HPDE6-E6E7 (cell line): Measurements from ENCODE around the gene NEBL.
"Not testable (repeated sequence)": the region's sequence is repeated elsewhere in the genome, so short reads cannot be mapped to it uniquely, and the experiment has no call there.

Experiments
- DNase-seq: peaks from one replicate; pipeline ENCODE4 v3.0.0; 2011; ENCODE audit warnings: missing footprints; ENCODE audit errors: extremely low spot score

The NEBL gene

GRCh38 chr10:20897146-20897825 lies at the start of gene NEBL:
NEBL (minus strand) TSS chr10:20897311; CDS start chr10:20897205, 106 bp downstream.
- DNase-seq, result no peak

DNA sequence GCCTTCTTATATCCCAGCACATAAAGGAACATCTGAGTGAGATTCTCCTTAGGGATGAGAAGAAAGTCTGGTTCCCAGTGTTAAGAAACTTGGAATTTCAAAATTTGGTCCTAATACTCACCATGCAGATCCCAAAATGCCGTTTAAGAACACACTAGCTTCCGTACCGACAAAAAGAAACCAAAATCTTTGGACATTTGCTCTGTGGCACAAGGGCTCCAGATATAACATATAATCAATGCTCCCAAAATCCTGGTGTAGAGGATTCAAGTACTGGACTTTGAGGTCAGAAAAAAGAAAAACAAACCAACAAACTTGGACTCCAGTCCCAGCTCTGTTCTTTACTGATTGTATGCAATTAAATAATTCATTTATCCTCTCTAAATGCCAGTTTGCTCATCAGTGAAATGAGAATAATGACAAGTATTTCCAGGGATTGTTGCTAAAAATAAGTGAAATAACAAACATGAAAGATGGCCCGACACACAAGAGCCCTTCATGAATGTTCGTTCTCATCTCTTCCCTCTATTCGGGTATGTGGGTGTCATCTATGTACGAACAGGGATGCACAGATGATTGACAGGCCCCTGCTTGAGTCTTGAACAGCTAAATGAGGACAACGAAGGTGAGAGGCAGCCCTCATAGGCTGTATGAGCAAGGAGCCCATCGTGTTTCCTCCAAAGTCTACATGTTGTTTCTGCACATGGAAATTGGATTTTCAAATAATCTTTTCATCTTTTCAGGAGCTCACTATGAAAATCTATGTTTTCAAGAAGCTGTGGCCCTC lies 48.6 kb upstream of the NEBL start:
- DNase-seq, result no peak

DNA sequence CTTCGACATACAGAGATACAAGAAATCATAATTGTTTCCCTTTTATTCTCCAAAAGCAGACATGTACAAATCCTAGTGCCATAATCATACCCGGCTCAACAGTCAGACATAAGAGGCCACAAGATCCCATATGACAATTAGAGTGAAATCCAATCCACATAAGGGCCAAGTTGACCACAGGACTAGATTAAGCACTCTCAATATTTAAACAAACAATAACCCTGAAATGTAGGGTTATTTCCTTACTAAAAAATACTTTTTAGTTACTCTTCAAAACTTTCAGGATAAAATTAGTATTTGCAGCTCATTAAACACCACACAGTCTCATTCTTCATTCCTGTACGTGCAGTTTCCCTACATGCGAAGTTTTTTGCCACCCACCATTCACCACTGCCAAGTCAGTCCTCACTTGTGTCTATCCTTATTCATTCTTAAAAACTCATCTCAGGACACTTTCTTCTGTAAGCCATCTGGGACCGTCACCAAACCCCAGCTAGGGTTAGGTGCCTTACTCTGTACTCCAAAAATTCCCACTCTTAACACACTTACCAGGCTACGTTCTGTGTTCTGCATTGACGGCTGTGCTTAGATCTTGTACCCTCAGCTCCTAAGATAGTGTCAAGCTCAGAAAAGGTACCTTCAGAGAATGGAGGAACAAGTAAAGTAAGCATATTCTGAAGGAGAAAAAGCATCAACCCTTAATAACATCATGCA lies 47.8 kb upstream of the NEBL start:
- no peak for DNase-seq

DNA sequence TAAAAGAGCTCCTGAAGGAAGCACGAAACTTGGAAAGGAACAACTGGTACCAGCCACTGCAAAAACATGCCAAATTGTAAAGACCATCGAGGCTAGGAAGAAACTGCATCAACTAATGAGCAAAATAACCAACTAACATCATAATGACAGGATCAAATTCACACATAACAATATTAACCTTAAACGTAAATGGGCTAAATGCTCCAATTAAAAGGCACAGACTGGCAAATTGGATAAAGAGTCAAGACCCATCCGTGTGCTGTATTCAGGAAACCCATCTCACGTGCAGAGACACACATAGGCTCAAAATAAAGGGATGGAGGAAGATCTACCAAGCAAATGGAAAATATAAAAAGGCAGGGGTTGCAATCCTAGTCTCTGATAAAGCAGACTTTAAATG lies 42.3 kb upstream of the NEBL start:
- DNase-seq, result not testable (repeated sequence)

- no peak for DNase-seq
Observed at GRCh38 chr10:20936396-20936795, 39.3 kb upstream of the NEBL start.

GRCh38 chr10:20935931-20936330 lies 38.8 kb upstream of the NEBL start:
- DNase-seq, result no peak

DNA sequence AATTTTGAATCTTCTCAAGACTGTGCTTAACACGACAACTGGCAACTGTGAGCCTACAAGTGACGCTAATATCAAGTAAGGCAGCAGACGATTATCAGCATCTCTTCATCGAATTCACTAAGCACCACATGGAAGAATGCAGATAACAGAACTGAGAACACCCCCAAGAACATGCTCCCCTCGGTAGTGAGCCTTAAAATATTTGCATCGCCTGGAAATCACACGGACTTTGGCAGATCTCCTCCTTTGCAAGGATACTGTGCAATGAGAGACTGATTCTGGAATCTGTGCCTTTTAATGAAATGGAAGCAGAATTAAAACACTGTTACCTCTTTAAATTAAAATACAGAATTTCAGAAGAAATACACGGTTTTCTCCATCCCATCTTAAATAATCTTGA lies 38.2 kb upstream of the NEBL start:
- DNase-seq, result no peak

DNA sequence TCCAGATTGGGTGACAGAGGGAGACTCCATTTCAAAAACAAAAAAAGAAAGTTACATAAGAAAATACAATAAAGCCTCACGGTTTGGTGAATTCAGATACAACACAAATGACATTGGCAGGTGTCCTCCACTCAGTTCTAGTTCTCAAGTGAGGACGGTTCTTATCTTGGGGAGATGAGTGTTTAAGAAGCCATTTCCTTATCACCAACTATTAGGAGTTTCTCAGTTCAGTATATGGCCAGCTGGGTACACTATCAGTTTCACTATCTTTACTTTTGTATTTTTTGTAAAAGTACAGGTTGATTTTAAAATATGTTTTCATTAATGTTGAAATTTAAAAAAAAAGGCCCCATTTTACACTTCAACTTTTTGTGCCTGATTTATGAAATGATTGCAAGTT lies 36.6 kb upstream of the NEBL start:
- DNase-seq, result no peak

DNA sequence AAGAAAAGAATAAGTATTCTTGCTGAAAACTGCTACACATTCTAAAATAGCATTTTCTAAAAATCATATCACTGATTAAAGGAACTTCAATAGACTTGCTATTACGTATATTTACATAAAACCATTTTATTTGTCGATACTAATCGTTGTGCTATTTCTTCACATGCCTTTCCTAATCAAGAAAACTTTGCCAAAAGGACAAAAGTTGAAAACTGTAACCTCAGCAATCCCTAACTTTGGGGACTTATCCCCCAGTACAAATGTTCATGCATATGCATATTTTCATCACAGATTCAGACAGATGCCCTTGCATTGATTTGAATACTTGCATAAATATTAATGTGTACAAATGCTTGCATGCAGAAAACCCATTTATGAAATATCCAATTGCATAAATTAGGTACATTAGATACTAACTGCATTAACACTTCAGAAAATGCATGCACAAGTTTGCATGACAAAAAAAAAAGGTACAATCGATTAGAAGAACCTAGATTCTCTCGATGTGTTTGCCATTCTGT lies 35.6 kb upstream of the NEBL start:
- DNase-seq, result no peak

- no peak for DNase-seq
Observed at GRCh38 chr10:20931156-20931795, 34.2 kb upstream of the NEBL start.

DNA sequence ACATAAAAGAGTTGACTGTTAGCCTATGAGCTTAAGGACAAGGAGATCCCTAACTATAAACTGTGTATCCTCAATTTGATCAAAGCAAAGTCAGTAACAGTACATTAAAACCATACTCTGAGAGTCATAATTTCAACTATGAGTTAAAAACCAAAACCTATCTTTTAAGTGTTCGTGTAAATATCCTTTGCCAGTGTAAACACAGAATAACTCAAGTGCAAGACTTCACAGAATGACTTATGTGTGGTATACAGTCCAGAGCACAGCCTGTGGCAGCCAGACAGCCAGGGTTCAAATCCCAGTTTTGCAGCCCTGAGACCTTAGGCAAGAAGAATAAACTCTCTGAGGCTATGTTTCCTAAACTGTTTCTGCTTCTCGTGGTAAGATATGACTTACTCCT lies 30.3 kb upstream of the NEBL start:
- DNase-seq, result no peak

- DNase-seq, result no peak
Observed at GRCh38 chr10:20922451-20922850, 25.3 kb upstream of the NEBL start.

- no peak for DNase-seq
Observed at GRCh38 chr10:20922033-20922432, 24.9 kb upstream of the NEBL start.

DNA sequence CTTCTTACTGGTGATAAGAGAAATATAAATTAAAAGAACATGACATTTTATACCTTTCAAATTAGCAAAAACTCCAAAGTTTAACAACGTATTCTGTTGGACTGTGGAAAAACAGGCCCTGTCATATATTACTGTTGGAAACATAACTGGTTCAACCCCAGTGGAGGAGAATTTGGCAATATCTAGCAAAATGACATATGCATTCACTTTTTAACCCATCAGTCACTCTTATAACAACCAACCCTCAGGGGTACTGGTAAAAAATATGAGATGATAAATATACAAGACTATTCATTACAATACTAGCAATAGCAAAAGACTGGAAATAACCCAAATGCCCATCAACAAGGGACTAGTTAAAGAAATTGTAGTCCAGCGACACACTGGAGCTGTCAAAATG lies 22.9 kb upstream of the NEBL start:
- no peak for DNase-seq

- DNase-seq, result no peak
Observed at GRCh38 chr10:20919481-20919880, 22.4 kb upstream of the NEBL start.

DNA sequence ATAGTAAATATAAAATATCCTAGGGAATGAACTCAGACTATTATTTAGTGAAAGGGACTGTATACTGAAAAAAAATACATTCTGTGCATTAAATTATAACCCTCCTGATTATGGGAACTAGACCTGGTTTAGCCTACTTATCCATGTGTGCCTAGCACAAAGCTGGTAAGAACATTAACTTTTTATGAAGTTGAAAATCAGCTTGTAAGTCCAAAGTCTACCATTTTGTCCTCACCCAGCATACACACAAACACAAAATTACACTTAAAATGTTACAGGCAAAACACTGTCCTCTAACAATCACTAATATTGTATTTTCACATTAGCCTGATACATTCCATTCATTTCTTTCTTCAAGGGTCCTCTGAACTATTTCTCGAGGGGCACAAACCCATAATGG lies 19.9 kb upstream of the NEBL start:
- DNase-seq, result no peak

DNA sequence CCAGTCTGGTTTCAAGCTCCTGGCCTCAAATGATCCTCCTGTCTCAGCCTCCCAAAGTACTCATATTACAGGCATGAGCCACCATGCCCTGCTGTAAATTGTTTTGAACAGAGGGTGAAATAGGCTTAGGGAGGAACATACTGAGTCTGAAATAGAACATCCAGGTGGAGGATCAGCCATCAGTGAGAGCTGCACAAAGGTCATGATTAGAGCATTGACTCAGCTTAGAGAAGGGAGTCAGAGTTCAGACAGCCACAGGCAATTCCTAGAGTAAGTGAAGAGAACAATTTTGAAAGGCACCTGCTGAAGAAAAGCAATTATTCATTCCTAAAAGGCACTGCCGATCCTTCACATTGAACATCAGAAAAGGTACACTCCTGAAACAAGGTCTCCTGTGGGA lies 15.9 kb upstream of the NEBL start:
- no peak for DNase-seq

GRCh38 chr10:20911626-20912025 lies 14.5 kb upstream of the NEBL start:
- DNase-seq, result no peak

DNA sequence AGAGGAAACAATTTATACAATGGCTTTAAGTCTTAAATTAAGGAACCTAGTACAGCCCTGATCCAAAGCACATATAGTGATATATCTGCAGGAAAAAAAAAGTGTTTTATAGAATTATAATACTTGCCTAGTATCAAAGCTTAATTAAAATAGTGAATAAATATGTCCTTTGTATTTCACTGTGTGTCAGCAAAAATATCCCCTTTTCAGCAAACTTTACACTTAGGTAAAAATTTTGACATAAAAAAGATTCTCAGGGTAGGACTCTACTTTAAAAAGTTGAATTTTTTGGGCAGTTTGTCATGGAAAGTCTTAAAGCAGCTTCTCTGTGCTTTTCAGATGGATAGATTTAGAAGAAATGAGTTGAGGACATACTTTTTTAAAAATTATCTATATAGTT lies 12.7 kb upstream of the NEBL start:
- no peak for DNase-seq

DNA sequence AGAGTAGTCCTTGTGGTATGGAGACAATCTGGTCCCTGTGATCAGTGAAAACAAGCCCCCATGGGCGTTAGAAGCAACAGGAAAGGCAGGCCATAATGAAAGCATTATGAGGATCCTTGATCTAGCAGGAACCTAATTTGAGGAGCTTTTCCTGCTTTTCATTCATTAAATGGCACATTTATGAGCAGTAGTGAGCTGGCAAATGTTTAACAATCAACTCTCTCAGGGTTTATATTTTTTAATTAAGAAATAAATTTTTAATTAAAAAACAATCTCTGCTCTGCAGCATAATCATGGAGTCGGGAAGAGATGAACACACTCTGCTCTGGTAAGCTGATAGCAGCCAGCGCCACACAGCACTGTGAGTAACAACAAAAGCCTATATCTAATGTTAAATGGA lies 11.3 kb upstream of the NEBL start:
- no peak for DNase-seq

DNA sequence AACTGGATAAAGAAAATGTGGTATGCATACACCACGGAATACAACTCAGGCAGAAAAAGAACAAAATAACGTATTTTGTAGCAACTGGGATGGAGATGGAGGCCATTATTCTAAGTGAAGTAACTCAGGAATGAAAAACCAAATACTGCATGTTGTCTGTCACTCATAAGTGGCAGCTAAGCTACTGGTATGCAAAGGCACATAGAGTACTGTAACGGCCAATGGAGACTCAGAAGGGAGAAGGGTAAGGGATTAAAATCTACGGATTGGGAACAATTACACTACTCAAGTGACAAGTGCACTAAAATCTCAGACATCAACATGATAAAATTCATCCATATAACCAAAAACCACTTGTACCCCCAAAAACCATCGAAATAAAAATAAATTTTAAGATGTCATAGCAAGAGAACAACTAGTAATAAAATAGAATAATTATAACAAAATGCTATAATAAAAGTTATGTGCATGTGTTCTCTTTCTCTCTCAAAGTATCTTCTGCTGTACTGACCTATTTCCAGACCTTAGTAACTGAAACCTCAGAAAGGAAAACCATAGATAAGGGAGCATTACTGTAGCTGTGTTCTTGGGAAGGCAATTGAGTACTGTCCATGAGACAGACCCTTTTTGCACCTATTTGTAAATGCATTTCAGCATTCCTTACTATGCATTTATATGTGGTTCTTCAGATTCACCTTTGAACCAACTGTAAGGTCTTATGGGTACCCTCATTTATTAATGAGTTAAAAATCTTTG lies 6.7 kb upstream of the NEBL start:
- no peak for DNase-seq
